ENCODE results near the gene ZCCHC24. TPM values are rescaled to one million over a fixed set of nuclear protein-coding genes. Genes with fewer than 3 reads are reported as not detected.

The ZCCHC24 gene
- total RNA-seq, 2 experiments from 2014 or later: 0.52 to 0.69 TPM

DNA sequence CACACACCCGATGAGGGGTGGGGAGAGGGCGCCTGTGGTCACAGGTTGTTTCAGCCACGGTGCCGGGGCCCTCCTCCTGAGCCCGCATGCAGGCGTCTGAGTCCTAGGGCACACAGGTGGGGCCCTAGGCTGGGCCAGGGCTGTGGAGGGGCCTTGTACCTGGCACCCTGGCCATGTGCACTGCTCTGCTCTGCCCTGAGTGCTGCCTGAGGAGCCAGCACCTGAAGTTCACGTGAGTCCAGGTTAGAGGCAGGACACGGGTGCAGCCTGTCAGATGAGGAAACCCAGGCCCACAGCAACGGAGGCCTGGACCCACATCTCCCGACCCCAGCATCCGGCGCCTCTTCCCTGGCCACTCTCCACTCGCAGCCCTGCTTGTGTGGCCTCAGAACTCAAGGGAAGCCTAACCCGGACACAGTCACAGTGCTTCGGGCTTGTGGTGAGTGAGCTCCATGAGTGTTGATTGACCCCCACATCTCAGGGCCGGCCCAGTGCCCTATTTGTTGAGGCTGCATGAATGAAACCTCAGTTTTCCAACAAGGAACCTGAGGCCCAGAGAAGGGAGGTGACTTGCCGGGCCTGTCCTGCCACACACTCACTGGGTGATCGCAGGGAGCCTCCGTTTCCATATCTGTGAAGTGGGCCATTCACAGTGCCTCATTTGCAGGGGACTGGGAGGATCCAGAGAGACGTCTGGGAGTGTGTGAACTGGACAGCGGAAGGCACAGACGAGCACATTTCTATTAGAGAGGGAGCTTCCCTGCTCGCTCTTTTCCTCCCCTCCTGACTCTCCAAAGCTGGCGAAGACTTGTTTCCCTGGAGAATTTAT, 58.6 kb downstream of the ZCCHC24 start:
- H3K27ac Mint-ChIP-seq: no peak overlapping the region
- peaks cover 3% of the 10 kb centered on the region for H3K4me1 Mint-ChIP-seq (ENCODE audit: low read depth)
- no peaks in the 10 kb centered on the region for H3K36me3 Mint-ChIP-seq (ENCODE audit: low read depth)
- no peak overlapping the region for H3K4me3 Mint-ChIP-seq
- no peaks in the 10 kb centered on the region for H3K9me3 Mint-ChIP-seq
- intact Hi-C loops (cut with micrococcal nuclease): loop anchor here (5.0 kb wide), 1 partner anchor 60 kb away; the partner anchor contains the start of gene ZCCHC24
- no peak for DNase-seq
- CTCF ChIA-PET: interaction anchor here (1.8 kb wide), 1 partner anchor 82 kb away, joined by 4 read pairs; no protein-coding TSS in a partner anchor
- no peaks in the 10 kb centered on the region for H3K27me3 Mint-ChIP-seq (ENCODE audit: low read depth)

DNA sequence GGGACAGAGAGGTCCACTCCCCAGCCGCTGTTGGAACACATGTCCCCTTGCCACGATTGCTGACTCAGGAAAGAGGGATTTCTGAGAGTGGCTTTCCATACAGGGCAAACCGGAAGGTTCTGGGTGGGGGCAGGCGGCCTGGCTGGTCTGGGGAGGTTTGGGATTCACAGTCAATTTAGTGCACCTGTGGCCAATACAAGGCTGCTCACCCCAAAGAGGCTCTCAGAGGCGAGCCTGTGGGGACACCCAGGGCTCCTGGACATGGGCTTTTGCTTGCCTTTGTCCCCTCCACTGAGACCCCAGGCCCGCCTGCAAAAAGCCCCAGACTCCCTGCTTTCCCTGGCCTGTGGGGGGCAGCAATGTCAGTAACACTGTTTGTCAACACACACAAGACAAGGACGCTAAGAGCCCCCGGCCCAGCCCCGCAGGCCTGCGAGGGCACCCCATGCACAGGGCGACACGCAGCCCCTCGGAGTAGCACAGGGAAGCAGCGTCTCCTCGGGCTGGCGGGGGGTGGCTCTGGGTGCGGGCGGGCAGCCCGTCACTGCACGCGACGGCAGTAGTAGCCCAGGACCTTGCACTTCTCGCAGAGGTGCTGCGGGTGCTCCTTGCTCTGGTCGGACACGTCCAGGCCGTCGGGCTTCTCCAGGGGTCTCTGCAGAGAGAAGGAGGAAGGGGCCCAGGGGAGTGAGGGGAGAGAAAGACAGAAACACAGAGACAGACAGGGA, 59.5 kb downstream of the ZCCHC24 start:
- intact Hi-C loops (cut with micrococcal nuclease): loop anchor here (5.0 kb wide), 1 partner anchor 61 kb away; the partner anchor contains the start of gene ZCCHC24
- H3K4me3 Mint-ChIP-seq: no peak overlapping the region
- H3K4me1 Mint-ChIP-seq (ENCODE audit: low read depth): peaks cover 3% of the 10 kb centered on the region
- no peak for DNase-seq
- no peaks in the 10 kb centered on the region for H3K27me3 Mint-ChIP-seq (ENCODE audit: low read depth)
- CTCF ChIA-PET: no interaction called here
- no peaks in the 10 kb centered on the region for H3K36me3 Mint-ChIP-seq (ENCODE audit: low read depth)
- no peaks in the 10 kb centered on the region for H3K9me3 Mint-ChIP-seq
- no peak overlapping the region for H3K27ac Mint-ChIP-seq

DNA sequence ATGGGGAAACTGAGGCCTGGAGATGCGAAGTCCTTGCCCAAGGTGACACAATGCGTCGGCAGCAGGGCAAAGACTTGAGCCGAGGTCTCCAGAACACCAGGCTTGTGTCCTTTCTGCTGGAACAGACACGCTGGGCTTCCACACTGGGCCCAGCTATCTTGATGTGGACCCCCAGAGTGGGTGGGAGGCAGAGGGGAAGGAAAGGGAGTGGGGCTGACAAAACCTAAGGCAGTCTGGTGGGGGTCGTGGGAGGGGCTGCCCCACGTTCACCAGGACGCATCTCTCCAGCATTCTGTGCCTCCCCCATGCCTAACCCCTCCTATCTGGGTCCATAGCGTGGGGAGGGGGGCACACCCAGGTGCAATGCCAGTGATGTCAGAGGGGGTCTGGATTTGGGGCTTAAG, 60.0 kb downstream of the ZCCHC24 start:
- H3K4me3 Mint-ChIP-seq: no peak overlapping the region
- no peaks in the 10 kb centered on the region for H3K36me3 Mint-ChIP-seq (ENCODE audit: low read depth)
- intact Hi-C loops (cut with micrococcal nuclease): loop anchor here (5.0 kb wide), 1 partner anchor 62 kb away; the partner anchor contains the start of gene ZCCHC24
- H3K9me3 Mint-ChIP-seq: no peaks in the 10 kb centered on the region
- H3K4me1 Mint-ChIP-seq (ENCODE audit: low read depth): peaks cover 3% of the 10 kb centered on the region
- no peak overlapping the region for H3K27ac Mint-ChIP-seq
- no peaks in the 10 kb centered on the region for H3K27me3 Mint-ChIP-seq (ENCODE audit: low read depth)
- CTCF ChIA-PET: interaction anchor here (1.1 kb wide), 1 partner anchor 8 kb away, joined by 3 read pairs; no protein-coding TSS in a partner anchor
- DNase-seq: no peak

DNA sequence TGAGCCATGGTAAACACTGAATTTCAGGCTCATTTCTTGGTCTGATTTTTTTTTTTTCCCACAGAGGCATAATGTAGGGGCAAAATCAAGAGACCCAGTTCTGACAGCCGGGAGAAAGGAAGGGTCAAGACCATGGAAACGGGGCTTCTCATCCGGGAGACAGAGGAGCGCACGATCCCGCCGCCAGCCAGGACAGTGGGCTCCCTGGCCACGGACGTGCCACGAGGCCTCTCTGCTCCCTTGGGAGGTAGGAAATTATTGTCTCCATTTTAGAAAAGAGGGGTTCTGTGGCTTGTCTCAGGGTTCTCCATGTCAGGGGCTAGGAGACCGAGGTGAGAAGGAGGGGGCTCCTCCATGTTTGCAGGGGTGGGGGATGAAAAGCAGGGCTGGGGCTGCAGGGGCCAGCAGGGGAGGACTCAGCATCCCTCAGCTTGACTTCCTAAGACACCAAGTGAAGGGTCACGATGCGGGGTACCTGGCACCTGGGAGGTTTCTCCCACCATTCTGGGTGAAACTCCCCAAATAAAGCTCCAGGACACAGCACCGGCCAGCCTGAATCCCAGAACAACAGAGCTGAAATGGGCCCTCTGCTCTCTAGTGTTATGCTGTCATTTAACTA, 60.5 kb downstream of the ZCCHC24 start:
- CTCF ChIA-PET: interaction anchor here (1.1 kb wide), 1 partner anchor 9 kb away, joined by 3 read pairs; no protein-coding TSS in a partner anchor
- Mint-ChIP-seq H3K27me3 (ENCODE audit: low read depth) (no peaks in the 10 kb centered on the region), H3K9me3 (no peaks in the 10 kb centered on the region), H3K36me3 (ENCODE audit: low read depth) (no peaks in the 10 kb centered on the region), H3K4me3 (no peak overlapping the region), H3K4me1 (ENCODE audit: low read depth) (peaks cover 3% of the 10 kb centered on the region), H3K27ac (no peak overlapping the region)
- DNase-seq: no peak
- intact Hi-C loops (cut with micrococcal nuclease): loop anchor here (5.0 kb wide), 1 partner anchor 62 kb away; the partner anchor contains the start of gene ZCCHC24

DNA sequence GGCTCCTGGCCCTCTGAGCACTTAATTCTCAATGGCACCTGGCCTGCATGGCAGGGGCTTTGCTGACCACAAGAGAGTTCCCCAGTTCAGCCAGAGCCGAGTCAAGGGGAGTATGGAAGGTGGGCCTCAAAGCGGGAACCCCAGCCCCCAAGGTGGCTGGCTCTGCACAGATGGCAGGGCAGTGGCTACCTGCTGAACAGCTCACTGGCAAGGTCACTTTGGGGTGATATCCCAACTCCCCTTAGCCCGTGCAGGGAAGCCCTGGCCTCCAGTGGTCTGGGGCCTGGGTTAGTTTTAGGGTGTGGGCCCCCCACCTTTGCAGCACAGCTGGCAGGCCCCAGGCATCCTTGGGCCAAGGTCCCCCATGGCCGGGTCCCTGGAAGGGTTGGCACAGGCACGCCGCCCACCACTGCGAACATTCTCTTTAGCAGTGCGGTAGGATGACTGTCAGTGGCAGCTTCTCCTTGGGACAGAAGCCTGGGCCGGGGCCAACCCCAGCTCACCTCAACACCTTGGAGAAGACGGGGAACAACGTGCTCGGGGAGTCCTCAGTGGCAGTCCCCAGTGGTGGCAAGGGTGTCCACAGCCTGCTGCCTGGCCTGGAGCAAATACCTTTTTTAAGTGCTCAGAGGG, 61.3 kb downstream of the ZCCHC24 start:
- DNase-seq: no peak
- Mint-ChIP-seq H3K4me1 (ENCODE audit: low read depth) (peaks cover 3% of the 10 kb centered on the region), H3K27me3 (ENCODE audit: low read depth) (no peaks in the 10 kb centered on the region), H3K27ac (no peak overlapping the region), H3K9me3 (no peaks in the 10 kb centered on the region), H3K36me3 (ENCODE audit: low read depth) (no peaks in the 10 kb centered on the region), H3K4me3 (no peak overlapping the region)
- CTCF ChIA-PET: interaction anchor here (1.0 to 1.2 kb wide), 3 partner anchors 9 to 15 kb away, joined by 3 to 4 read pairs (median 3); no protein-coding TSS in a partner anchor
- intact Hi-C loops (cut with micrococcal nuclease): no loop called here

DNA sequence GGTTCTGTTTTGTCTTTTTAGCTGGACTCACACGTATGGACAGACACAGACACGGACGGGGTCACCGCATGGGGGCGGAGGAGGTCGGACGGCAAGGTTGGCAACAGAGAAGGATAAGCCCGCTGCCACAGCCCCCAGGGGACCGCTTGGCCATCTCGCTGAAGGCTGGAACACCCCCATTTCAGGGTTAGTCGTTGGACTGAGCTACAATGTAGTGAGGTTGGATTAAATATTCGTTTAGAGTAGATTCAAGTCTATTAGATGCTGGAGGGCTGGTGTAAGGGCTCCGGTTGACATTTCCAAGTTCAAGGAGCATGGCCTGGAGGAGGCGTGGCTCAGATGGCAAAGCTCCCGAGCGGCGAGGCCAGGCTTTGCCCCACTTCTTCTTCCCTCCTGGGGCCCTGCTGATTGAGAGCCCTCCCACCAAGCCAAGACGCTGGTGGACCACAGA, 62.9 kb downstream of the ZCCHC24 start:
- DNase-seq: peak; percentile 2
- Mint-ChIP-seq H3K4me1 (ENCODE audit: low read depth) (no peaks in the 10 kb centered on the region), H3K36me3 (ENCODE audit: low read depth) (no peaks in the 10 kb centered on the region), H3K9me3 (no peaks in the 10 kb centered on the region), H3K4me3 (no peak overlapping the region), H3K27me3 (ENCODE audit: low read depth) (no peaks in the 10 kb centered on the region), H3K27ac (no peak overlapping the region)
- CTCF ChIA-PET: interaction anchor here (1.0 to 2.0 kb wide), 3 partner anchors 8 to 10 kb away, joined by 3 to 5 read pairs (median 4); no protein-coding TSS in a partner anchor
- intact Hi-C loops (cut with micrococcal nuclease): no loop called here

DNA sequence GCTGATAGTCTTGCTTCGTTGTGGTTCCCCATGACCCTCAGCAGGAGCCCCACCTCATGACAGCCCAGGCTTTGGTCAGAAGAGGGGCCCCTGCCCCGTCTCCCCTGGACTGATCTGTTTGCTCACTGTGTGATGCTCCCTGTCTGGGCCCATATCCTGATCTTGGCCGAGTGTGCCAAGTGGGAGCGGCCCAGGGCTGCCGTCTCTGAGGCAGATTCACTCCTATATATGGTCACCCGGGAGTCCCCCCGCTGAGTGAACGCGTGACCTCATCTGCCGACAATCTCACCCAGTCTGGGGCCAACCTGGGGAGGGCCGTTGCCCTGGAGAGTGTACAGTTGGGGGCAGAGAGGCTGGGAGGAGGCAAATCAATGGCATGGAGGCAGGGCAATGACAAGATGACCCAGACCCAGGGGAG, 63.6 kb downstream of the ZCCHC24 start:
- Mint-ChIP-seq H3K36me3 (ENCODE audit: low read depth) (no peaks in the 10 kb centered on the region), H3K9me3 (no peaks in the 10 kb centered on the region), H3K27ac (no peak overlapping the region), H3K27me3 (ENCODE audit: low read depth) (no peaks in the 10 kb centered on the region), H3K4me3 (no peak overlapping the region), H3K4me1 (ENCODE audit: low read depth) (no peaks in the 10 kb centered on the region)
- intact Hi-C loops (cut with micrococcal nuclease): no loop called here
- peak; percentile 2 for DNase-seq
- CTCF ChIA-PET: interaction anchor here (2.0 kb wide), 1 partner anchor 10 kb away, joined by 5 read pairs; no protein-coding TSS in a partner anchor

DNA sequence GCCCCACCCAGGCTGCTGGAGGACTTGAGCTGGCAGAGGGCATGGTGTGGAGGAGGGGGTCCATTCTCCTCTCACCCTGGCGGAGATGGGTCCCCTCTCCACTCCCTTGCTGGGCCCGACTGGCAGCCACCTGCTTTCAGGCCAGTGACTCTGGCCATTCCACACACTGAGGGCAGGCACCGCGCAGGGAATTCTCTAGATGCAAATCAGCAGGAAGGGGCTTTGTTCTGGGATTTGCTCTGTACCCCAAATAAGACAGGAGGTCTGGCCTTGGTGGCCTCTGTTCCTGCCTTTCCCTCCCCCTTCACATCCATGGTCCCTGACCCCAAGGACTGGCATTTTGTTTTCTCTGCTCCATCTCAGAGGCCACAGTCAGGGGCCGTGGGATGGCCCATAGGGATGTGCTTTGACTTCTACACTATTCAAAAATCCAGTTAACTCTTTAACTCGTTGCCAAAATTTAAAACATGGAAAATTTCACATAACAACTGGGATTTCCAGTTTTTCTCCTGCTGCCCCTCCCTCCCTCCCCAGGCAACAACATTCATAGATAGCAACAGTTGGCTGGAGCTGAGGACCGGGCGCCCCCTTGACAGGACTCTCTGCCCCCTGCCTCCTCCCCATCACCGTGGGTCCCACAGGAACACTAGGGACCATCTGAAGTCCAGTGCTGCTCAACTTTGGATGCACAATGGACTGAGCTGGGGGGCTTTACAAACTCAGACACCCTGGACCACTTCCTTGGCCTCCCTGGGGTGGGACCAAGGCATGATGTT, 64.3 kb downstream of the ZCCHC24 start:
- CTCF ChIA-PET: interaction anchor here (2.0 kb wide), 1 partner anchor 9 kb away, joined by 5 read pairs; no protein-coding TSS in a partner anchor
- DNase-seq: no peak

DNA sequence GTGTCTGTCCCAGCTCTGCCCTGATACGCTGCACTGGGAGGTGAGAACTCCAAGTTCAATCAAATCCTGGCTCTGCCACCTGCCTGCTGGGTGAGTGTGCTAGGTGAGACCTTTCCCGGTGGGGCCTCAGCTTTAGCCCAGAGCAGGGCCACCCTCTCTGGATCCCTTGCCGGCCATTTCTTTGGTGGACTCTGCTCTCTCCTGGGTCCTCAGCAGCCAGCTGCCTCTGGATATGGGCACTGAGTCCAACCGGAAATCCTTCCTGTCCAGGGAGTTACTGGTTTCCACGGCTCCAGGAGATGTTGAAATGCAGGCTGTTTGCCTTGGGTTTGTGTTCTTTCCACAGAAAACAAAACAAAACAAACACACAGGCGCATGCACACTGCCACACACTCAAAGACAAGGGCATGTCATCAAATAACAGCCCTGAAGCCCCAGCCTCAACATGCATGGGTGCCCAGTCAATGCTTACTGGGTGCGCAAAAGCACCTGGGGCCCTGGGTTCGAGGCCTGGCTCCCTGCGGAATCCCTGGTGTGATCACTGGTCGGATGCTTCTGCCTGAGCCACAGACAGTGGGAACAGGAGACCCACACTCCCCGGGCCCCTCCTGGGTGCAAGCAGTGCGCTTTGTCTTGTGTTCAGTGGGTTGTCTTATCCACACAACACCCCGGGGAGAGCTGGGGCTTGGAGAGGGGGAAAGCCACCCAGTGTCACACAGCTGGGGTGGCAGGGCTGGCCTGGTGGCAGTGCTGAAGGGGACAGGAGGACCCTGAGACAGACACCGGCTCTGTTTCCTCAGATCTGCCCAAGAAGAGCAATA, 65.1 kb downstream of the ZCCHC24 start:
- Mint-ChIP-seq H3K27ac (no peak overlapping the region), H3K27me3 (ENCODE audit: low read depth) (no peaks in the 10 kb centered on the region), H3K4me3 (no peak overlapping the region), H3K9me3 (no peaks in the 10 kb centered on the region), H3K36me3 (ENCODE audit: low read depth) (no peaks in the 10 kb centered on the region), H3K4me1 (ENCODE audit: low read depth) (no peaks in the 10 kb centered on the region)
- DNase-seq: peak; percentile 3
- intact Hi-C loops (cut with micrococcal nuclease): no loop called here
- CTCF ChIA-PET: no interaction called here

More for the DNA sequence above, 64.3 kb downstream of the ZCCHC24 start:
- intact Hi-C loops (cut with micrococcal nuclease): no loop called here
- no peaks in the 10 kb centered on the region for H3K4me1 Mint-ChIP-seq (ENCODE audit: low read depth)
- no peaks in the 10 kb centered on the region for H3K27me3 Mint-ChIP-seq (ENCODE audit: low read depth)
- no peak overlapping the region for H3K4me3 Mint-ChIP-seq
- H3K36me3 Mint-ChIP-seq (ENCODE audit: low read depth): no peaks in the 10 kb centered on the region
- H3K27ac Mint-ChIP-seq: no peak overlapping the region
- no peaks in the 10 kb centered on the region for H3K9me3 Mint-ChIP-seq

DNA sequence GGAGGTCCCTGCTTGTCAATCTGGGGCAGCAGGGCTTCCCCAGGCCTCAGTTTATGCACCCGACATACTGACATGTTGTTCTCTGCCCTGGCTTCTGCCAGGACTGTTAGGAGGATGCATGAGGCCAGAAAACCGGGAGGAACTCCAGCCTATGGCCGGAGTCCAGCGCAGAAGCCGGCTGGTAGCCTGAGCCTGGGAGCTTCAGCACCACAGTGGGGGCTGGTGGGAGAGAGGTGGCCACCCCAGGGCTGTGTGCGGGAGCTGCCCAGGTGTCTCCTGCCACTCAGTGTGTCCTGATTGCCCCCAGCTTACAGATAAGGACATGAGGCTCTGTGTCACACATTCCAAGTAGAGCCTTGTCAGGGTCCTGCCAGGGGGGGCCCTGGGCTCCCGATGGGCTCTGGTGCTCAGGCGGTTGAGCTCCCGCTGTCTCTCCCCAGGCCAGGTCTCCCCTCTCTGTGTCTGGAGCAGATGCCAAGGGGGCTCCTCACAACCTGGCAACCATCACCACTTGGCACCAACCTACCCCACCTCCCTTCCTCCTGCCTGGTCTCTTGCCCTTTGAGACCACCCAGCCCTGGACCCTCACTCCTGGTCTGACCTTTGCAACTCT, 65.8 kb downstream of the ZCCHC24 start:
- DNase-seq: no peak
- intact Hi-C loops (cut with micrococcal nuclease): no loop called here

More for the DNA sequence above, 65.8 kb downstream of the ZCCHC24 start:
- no peaks in the 10 kb centered on the region for H3K27me3 Mint-ChIP-seq (ENCODE audit: low read depth)
- no peak overlapping the region for H3K4me3 Mint-ChIP-seq
- peaks cover 2% of the 10 kb centered on the region for H3K4me1 Mint-ChIP-seq (ENCODE audit: low read depth)
- H3K27ac Mint-ChIP-seq: no peak overlapping the region
- H3K36me3 Mint-ChIP-seq (ENCODE audit: low read depth): no peaks in the 10 kb centered on the region
- no peaks in the 10 kb centered on the region for H3K9me3 Mint-ChIP-seq
- CTCF ChIA-PET: no interaction called here

Data from activated naive CD4-positive, alpha-beta T cell treated with anti-CD3 and anti-CD28 coated beads for 36 hours (primary cell).